HG03196 (cell line): Measurements from ENCODE around the gene TRABD.

Experiments used
- ATAC-seq: cut with Tn5 transposase; IDR thresholded peaks from one replicate; pipeline ENCODE4 v1.9.1; 2021; ENCODE audit not compliant: unreplicated experiment

TRABD gene

DNA sequence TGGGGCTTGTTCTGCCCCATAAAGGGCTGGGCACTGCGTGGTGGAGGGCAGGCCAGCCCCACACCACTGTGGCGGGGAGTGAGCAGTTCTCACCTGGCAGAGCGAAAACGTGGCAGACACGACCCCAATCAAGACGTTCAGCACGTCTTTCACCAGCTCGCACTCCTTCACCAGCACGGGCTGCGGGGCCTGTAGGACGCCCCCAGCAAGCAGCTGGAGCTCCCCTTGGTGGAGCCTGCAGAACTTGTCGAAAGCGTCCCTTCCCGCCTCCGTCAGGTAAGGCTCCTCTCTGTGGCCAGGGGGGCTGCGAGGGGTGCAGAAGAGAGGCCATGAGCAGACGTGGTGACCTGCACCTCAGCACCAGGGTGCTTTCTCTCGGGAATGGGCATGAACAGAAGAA, 47.5 kb downstream of the TRABD start:
- ATAC-seq: no peak

DNA sequence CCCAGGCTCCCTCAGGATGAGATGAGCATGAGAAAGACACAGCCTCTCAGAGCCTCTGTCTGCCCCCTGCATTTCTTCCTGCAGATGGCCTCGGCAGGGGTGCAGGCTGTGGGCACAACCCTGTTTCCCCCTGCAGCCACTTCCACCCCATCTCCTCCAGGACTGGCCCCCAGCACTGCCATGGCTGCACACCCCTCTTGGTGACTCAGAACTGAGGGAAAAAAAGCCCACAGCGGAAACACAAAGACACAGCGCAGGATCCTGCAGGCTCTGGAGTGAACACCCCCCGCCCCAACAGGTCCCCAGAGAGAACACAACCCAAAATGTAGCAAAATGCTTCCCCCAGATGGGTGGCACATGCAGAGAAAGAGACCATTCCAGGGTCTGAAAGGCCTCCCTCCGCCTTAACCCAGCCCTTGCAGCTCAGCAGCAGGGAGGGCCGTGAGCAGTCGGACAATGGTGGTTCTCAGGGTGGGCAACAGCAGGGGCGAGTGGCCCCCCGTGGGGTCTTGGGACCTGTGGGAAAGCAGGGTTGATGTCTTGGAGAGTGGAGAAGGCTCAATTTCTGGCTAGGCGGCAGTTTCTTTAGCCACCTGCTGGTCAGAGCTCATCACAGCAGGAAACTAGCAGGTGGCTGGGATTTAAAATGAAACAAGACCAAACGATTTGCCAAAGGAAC, 51.2 kb downstream of the TRABD start:
- no peak for ATAC-seq

DNA sequence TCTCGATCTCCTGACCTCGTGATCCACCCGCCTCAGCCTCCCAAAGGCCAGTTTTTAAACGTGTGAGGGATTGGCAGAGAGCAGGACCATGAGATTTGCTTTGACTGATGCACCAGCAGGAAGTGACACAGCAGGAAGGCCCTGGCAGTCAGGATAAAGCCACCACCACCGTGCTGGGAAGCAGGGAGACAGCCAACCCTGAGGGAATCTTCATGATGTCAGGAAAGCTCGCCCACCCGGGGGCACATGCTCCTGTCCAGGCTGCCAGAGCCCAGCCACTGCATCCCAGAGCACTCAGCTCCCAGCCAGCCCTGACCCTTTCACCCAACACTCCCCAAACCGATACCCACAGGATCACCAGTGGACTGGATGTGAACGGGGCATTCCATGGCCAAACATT, 53.0 kb downstream of the TRABD start:
- ATAC-seq: no peak

DNA sequence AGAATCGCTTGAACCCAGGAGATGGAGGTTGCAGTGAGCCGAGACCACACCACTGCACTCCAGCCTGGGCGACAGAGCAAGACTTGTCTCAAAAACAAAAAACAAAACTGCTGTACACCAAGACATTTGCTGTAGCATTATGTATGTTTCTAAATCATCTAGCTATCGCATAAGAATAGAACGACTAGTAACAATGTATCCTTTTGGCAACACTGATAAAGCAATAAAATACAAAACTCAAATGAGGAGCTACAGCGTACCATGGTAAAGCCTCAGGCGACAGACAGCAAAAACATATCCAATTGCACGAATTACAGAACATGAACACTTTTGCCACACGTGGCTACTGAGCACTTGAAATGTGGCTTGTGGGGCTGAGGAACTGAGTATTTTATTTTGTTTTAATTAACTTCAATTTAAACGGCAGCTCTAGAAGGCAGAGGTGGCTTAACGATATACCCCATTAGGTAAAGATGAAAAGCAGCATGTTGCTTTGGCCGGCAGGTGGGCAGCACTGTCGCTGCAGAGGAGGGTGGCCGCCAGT, 56.8 kb downstream of the TRABD start:
- ATAC-seq: no peak

DNA sequence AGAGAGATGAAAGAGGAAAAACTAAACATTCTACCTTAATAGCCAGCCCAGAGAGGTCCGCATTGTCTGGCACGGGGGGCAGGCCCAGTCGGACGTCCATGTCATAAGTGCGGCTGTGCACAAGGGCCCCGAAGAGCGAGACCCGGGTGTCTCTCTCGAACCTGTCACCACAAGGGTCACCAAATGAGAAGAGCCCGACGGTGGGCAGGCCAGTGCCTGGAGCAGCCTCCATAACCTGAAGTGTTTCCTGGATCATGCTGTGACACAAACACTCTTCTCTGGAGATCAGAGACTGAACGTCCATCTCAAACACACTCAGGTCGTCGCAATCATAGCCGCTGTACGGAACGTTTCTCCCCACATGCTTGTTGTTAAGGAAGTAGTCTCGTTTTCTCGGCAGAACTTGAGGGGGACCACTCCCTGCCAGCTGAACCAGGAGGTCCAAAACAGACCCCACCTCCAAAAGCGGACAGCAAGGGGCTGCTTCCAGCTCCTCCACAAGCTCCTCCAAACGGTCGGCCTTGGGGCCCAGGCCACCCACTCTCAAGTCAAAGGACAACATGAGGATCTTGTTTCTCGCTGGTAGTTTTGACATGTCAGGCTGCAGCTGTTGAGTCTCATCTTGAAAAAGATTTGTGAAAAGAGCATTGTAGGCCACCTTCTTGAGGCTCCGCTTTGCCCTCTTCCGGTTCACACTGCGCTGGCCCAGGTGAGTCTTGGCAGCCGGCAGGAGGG, 58.1 kb downstream of the TRABD start:
- ATAC-seq: no peak

DNA sequence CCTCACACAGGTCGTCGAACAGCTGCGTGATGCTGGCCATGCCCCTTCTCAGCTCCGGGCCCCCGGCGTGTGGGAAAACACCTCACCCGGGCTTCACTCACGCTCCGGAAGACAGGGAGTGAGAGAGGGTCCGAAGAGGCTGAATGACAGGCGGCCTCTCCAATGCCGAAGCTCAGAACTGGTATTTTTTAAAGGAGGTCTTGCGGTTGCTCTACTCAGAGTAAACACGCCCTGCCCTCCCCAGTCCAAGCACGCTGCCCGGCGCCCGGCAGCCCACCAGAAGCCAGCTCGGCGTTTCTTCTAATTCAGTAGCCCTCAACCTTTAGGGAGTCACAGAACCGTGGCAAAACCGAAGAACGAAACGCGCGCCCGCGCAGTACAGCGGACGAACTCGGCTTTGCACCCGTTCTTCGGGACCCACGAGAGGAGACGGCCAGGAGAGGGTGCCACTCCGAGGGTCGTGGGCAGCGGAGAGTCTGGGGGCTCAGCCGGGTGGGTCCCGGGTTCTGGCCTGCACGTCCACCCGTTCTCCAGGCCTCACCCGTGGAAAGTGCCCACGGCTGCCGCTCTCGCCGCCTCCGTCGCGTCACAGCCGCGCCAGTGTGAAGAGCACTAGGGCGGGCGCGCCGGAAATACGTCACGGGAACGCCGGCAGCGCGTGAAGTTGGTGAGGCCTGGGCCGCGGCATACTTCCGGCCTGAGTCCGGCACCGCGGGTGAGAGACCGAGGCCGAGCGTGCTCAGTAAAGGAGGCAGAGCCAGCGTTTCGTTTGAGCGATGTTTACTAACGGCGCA, 58.9 kb downstream of the TRABD start, which contains the start of gene TUBGCP6:
TUBGCP6 (minus strand) TSS at position 604 of the 794 bp plus-strand sequence; CDS start at position 40, 564 bp downstream.
- ATAC-seq: peak; percentile 65

DNA sequence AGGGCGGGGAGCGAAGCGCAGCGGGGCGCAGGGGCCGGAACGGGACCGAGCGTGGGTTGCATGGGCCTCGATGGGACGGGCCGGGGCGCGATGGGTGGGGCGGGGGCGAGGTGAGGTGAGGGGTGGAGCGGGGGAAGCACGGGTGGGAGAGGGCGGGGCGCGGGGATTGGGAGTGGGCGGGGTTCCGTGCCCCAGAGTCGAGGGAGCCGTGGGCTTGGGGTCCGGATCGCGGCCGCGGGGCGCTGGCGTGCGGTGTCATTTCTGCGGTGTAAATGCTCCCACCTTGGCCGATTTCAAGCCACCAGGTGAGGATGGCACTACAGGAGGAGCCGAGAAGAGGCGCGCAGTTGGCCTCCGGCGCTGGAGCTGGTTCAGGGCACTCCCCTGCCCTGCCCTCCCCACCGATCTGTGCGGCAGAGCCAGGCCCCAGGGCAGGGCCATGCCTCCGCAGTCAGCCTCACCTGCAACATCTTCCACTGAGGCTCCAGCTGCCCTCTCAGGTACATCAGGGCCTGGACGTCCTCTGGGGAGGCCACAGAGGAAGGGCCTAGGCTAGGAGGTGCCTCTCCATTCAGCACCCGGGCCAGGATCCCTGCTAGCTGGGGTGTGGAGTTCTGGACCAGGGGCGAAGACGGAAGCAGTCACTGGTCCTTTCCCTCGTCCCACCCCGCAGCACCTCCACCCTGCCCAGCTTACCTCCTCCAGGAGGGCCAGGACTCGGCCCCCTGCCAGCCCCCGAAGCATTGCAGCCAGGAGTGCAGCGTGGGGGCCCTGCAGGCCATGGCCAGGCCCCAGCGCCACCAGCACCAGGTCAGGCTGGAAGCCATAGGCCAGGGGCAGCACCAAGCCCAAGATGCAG, 59.7 kb downstream of the TRABD start:
- ATAC-seq: no peak

DNA sequence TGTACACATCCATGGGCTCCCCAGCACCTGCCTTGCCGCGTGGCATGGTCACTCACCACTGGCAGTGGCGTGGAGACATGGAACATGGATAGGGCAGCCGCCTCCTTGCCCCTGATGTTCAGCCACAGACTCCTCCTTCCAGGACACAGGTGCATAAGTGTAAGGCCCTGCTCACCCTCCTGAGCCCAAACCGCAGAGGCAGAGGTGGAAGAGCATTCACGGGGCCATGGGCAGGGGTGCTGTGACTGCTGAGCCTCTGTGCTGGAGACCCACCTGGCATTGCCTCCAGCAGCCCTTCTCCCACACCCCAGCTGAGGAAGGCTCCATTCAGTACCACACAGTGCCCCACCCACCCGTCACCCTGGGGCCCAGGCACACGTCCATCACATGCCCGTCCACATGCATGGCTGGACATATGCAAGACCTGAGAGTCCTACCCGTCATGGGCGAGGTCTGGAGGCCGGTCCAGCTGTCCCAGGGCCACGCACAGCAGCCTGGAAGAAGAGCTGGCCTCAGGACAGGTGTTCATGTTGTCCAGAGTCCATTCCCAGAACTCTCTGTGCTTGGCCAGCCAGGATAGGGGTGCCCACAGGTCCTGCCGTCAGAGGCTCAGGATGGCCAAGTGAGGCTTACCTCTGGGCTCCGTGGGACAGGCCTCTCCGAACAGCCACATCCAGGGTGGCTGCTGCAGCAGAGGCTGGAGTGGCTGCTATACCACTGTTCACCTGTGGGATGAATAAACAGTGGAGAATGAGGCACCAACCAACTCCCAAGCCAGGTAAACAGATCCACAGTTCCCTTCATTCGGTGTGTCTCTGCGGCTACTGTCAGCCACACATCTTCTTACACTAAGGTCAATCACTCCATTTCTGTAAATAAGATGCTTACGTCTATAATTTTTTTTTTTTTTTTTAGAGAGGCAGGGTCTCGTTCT, 60.8 kb downstream of the TRABD start:
- ATAC-seq: no peak

DNA sequence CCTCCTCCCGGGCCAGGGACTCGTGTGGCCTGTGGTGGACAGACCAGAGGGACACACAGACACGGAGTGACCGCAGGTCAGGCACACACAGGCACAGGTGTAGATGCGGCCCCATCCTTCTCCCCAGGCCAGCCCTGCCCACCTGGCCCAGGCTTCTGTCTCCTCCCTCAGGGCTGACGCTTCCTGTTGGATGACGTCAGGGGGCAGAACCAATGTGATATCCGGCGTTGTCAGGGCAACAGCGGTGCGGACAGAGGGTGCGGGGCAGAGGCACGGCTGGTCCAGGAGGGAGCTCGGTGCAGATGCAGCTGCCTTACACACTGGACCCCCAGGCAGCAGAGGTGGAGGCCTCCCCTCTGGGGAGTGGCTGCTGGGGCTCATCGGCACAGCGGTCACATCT, 62.0 kb downstream of the TRABD start:
- no peak for ATAC-seq

DNA sequence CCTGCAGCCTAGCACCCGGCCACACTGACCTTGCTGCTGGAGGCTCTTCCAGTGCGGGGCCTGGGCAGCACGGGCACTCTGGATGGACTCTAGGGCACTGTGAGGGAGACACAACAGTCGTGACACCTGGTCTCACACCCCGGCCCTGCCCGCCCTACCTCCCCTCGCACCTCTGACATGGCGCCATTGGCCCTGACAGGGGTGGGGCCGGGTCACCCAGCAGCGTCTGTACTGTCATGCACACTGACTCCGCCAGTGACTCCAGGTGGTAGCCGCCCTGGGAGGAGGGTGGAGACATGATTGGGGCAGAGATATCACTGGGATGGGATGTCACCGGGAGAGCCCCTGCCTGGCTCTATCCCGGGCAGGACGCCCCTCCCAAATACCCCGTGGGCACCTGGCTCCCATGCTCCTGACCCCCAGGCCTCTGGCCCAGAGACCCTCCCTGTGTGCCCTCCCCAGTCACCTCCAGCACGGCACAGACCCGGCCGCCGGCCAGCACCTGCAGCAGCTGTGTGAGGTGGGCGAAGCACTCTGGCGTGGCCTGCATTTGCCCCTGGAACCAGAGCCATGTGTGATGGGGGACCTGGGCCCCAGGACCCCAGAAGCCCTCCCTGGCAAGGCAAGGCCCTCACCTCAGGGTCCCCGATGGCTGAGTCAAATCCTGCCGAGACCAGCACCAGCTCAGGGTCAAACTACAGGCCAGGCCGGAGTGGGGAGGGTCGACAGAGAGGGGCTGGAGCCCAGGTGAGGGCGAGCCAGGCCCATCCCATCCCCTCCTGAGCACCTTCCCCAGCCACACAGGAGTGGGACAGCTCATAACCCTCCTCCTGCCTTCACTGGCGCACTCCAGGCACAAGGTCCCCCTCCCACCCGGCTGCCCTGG, 62.7 kb downstream of the TRABD start:
- no peak for ATAC-seq
